ENCODE data around the gene ELP4.
"Not testable (repeated sequence)": the region's sequence is repeated elsewhere in the genome, so short reads cannot be mapped to it uniquely, and the experiment has no call there.

Gene ELP4, protein sequence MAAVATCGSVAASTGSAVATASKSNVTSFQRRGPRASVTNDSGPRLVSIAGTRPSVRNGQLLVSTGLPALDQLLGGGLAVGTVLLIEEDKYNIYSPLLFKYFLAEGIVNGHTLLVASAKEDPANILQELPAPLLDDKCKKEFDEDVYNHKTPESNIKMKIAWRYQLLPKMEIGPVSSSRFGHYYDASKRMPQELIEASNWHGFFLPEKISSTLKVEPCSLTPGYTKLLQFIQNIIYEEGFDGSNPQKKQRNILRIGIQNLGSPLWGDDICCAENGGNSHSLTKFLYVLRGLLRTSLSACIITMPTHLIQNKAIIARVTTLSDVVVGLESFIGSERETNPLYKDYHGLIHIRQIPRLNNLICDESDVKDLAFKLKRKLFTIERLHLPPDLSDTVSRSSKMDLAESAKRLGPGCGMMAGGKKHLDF

DNA sequence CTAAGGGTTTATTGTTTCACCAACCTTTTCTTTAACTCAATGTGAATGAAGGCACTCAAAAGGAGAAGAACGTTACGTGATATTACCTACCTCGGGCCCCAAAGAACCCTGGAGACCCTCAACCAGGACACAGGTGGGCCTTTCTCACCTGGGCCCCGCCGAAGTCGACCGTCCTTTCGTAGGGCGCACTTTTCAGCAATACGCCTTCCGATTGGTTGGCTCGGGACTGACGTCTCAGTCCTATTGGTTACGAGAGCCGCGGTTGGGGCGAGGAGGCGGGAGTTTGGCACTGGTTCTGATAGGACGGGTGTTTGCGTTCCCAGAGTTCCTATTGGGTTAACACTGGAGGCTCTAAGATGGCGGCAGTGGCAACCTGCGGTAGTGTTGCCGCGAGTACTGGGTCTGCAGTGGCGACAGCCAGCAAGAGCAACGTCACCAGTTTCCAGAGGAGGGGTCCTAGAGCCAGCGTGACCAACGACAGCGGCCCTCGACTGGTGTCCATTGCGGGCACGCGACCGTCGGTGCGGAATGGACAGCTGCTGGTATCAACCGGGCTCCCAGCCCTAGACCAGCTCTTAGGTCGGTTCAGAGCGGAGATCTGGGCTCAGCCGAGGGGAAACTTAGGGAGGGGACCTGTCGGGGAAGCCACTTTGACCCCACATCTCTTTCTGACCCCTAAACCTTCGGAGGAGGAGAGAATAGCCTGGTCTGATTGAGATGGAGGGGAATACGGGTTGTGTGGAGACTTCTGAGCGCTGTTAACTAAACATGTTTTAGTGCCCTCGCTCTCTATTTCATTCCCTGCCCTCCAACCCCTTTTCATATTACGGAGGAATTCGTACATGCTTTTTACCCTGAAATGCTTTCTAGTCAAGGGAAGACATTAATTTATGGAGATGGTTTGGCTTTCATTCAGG, at the start of gene ELP4, which contains the start of gene IMMP1L:
ELP4 (plus strand) TSS at position 339 of the 917 bp plus-strand sequence; CDS start at position 357, 18 bp downstream.
IMMP1L (minus strand) TSS at position 194 of the 917 bp plus-strand sequence. CDS start 46,346 bp downstream, outside the sequence.
- peak; percentile 90 for DNase-seq (ENCODE audit: low read depth)

DNA sequence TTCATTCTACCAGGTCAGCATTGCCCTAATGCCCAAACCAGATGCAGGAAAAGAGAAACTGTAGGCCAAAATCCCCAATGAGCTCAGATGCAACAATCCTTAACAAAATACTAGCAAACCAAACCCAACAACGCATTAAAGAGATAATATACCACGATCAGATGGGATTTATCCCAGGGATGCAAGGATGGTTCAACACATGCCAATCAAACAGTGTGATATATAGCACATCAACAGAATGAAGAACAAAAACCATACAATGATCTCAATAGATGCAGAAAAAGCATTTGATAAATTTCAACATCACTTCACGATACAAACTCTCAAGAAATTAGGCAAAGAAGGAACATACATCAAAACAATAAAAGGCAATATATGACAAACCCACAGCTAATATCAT, 45.1 kb upstream of the ELP4 start:
- DNase-seq (ENCODE audit: low read depth), result no peak

DNA sequence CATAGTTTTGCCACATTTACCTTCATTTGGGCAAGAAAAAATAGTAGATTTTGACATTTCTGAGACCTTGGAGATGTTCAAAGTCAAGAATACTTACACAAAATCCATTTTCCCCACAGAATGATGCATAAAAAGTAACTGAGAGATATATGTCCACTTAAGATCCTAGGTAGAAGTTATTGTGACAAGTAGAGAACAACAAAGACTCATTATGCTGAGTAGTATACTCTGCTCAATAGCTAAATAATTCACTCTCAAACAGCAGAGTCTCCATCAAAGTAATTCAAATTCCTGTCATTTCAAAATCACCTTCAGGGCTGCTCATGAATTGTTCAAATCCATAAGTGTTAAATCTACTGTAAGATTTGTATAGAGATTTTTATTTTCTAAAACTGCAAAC, 35.5 kb upstream of the ELP4 start:
- no peak for DNase-seq (ENCODE audit: low read depth)

DNA sequence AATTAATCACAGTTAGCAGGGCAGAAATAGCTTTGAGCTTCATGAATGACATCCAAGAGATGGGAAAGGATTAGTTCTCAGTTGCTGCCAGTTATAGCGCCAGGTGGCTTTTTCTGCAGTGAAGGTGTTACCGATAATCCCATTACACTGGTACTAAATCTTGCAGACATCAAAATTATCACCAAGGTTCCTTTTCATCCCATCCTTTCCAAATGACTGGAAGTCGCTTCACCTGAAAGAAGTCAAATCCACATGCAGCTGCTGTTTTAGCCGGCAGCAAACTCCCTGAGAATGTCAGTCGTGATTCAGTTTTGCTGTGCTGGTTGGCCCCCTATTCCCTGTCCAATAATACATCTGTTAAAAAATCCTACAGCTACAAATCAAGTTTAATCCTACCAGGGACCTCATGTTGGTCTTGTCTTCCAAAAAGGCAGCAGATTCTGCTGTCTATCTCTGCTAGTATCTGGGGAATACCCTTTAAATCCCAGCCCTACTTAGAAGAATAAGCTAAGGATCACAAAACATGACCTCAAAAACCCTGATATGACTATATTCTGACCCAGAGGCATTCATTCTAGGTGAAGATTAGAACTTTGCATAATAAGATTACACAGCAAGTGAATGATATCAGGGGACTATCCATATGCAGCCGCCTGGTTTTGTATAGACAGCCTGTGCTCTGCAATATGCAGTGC, 31.9 kb upstream of the ELP4 start:
- no peak for DNase-seq (ENCODE audit: low read depth)

DNA sequence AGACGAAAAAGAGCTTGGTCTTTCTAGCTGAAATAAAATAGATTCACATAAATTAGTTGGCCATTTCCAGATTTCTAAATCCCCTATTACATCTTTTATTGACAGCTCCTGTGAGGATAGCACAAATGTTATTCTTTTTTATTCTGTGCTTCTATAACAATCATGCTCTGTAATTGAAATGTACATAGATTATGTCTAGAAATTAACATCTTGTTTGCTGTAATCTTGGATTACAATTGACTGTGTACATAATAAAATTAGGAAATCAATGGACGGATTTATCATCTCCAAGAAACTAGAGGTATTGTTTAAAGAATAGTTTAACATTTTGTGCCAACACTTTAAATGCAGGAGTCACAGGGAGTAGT, 31.4 kb upstream of the ELP4 start:
- no peak for DNase-seq (ENCODE audit: low read depth)

DNA sequence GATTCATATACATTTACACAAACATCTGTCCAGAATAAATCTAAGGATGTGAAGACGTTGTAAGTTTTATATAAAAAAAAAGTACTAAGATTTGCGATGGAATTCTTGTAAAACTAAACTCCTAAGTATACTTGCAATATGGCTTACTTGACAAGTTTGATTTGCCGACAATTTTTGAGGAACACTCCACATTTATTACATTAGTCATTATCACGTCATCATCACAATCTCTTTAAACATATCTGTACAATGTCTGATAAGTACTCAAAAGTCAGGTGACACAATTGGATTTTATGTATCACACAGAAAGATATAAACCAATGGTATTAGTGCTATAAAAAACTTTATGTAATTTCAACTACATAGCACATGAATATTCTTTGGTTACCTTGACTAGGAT, 30.5 kb upstream of the ELP4 start:
- DNase-seq (ENCODE audit: low read depth), result no peak

DNA sequence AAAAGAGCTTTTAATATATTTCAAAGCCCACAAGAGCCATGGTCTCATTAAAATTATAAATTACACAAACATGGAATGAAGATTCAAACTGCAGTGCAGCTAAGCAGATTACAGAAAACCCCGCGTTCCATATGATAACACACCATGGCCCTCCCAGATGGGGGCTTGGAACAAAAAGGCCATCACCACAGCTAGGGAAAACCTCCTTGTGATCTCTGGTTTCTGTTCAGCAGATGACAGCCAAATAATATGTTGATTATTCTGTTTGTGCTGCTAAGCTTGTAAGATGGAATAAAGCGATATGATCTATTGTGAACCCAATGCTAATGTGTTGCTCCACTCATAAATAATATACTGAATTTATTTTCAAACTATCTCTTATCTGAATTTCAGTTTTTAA, 28.6 kb upstream of the ELP4 start:
- DNase-seq (ENCODE audit: low read depth), result no peak

DNA sequence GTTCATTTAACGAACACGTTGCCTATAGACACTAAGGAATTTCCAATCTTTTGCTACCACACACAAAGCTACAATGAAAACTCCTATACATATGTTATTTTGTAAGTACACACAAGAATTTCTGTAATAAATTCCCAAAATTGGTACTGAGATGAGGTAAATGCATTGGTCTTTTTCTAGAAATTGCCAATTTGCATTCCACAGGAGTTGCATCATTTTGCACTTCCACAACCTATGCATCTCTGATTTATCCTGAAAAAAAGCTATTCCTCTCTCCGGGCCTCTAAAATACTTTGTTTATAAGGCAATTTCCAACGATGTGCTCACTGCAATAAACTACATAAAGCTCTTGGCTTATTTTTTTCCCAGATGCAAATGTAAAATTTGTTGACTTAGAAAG, 25.1 kb upstream of the ELP4 start:
- DNase-seq (ENCODE audit: low read depth), result no peak

DNA sequence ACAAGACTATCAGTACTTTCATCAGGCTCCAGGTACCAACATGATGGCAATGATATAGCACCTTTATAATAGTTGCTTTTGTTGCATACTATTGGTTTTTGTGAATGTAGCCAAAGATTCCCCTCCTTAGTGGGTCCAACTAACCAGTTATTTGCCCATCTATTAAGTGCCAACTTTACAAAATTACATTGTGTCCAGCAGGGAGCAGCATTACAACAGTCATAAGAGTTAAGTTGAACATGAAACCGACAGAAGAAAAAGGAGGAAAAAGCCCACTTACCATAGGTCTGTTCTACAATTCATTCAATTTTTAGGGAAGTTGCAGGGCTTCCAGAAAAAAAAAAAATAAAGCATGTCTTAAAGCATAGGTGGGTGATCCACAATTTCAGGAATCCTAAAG, 21.7 kb upstream of the ELP4 start:
- DNase-seq (ENCODE audit: low read depth), result no peak

DNA sequence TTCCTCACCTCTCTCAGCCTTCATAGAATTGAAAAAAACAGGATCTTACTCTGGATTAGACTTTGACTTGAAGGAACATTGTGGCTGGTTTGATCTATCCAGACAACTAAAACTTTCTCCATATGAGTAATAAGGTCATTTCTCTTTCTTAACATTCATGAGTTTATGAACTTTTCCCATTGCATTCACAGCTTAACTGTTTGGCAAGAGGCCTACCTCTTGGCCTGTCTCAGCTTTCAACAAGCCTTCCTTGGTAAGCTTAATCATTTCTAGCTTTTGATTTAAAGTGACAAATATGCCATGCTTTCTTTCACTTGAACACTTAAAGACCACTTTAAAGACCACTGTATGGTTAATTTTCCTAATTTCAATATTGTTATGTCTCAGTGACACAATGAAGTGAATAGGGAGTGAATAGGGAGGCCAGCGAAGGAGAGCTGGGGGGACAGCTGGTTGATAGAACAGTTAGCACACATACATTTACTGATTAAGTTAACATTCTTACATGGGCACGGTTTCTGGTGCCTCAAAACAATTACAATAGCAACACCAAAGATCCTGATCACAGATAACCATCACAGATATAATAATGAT, 17.1 kb upstream of the ELP4 start:
- no peak for DNase-seq (ENCODE audit: low read depth)

DNA sequence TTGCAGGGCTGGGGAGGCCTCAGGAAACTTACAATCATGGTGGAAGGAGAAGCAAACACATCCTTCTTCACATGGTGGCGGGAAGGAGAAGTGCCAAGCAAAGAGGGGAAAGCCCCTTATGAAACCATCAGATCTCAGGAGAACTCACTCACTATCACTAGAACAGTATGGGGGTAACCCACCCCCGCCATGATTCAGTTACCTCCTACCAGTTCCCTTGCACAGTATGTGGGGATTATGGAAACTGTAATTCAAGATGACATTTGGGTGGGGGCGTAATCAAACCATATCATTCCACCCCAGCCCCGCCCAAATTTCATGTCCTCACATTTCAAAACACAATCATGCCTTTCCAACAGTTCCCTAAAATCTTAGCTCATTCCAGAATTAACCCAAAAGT, 16.3 kb upstream of the ELP4 start:
- no peak for DNase-seq (ENCODE audit: low read depth)

DNA sequence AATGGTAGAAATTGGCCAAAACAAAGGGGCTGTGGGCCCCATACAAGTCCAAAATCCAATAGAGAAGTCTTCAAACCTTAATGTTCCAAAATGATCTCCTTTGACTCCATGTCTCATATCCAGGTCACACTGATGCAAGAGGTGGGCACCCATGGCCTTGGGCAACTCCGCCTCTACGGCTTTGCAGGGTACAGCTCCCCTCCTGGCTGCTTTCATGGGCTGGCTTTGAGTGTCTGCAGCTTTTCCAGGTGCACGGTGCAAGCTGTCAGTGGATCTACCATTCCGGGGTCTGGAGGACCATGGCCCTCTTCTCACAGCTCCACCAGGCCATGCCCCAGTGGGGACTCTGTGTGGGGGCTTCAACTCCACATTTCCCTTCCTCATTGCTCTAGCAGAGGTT, 15.8 kb upstream of the ELP4 start:
- not testable (repeated sequence) for DNase-seq (ENCODE audit: low read depth)

DNA sequence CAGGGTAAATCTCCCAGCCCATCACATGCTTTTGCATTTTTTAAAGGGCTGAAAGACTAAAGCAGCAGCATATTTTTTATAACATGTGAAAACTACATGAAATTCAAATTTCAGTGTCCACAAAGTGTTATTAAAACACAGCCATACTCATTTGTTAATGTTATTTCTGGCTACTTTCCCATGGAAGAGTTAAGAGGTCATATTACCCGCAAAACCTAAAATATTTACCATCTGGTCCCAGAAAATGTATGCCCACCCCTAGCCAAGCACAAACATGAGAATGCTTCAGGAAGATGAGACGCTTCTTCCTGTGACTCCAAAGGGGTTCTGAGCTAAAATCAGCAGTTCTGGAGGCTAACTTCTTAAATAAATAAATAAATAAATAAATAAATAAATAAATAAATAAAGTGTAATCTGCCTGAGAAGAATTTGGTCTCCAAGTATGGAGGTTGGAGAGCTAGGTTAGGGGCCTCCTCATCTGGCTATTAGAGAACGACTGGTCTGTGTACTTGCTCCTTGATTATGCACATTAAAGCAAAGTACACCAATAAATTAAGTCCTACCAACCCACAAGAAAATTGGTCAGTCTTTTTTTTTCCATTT, 9.9 kb upstream of the ELP4 start:
- no peak for DNase-seq (ENCODE audit: low read depth)

DNA sequence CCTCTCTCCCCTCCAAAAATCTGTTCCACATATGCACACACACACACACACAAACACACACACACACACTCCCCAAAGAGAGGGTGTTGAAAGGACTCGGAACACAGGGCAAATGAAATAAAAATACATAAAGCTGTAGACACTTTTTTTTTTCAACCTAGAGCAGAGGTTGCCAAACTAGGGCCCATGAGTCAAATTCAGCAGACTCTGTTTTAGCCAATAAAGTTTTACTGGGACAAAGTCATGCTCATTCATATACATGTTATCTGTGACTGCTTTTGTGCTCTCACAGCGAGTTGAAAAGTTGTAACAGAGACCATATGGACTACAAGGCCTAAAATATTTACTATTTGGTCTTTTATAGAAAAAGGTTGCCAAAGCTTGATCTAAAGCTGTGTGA, 9.0 kb upstream of the ELP4 start:
- no peak for DNase-seq (ENCODE audit: low read depth)

DNA sequence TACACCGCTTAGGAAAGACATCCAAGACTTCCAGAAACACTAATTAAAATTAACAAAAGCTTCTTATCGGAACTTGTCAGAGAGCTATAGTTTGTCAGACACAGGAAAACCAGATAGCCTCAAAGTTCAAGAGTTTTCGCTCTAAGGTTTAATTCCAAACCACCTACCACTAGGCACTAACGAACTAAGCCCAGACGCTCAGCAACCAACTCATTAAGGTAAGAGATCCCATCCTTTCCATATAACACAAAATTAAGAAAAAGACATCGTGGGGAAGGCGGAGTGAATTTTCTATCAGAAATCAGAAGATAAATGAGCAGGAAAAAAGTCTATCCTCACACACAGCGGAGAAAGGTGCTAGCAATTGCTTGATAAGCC, 527 bp upstream of the ELP4 start:
- no peak for DNase-seq (ENCODE audit: low read depth)

DNA sequence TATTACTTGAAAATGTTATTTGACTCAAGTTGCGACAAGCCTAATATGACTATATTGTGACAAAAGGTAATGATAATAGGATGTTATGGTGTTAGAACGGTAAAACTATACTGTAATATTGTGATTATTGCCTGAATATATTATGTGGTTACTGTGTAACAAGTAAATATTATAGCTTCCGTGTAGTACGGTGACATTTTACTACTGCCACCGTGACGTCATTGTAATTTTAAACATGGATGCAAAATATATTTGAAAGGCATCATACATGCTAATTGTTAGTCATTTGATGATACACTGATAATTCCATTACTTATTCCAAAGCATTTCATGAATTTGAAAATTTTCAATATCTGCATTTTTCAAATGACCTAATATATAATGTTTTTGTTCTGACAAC, 2.5 kb downstream of the ELP4 start:
- DNase-seq (ENCODE audit: low read depth), result no peak

DNA sequence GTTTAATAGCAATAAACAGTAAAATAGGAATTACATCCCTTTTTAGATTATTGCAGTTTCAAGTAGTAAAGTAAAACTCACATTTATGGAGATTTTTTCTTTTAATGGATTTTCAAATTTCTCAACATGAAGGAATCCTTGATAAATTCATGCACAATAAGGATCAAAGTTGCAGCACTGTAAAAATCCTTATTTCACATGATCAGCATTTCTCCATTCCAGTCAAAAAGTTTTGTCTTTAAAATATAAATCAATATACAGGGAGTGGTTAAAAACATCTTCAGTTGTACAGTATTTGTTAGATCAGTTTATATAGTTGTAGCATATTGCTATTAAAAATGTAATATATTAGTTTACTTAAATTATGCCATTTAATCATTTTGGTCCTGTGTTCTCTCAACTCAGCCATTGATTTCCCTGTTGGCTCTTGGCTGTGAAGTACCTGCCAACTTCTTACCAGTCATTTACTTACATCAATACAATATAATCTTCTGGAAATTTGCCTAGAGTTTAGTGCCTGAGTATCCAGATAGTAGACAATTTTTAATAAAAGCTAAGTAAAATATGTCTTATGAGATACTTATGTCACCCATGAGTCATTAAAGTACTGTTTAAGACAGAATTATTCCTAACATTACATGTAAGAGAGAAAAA, 12.1 kb downstream of the ELP4 start:
- DNase-seq (ENCODE audit: low read depth), result no peak

DNA sequence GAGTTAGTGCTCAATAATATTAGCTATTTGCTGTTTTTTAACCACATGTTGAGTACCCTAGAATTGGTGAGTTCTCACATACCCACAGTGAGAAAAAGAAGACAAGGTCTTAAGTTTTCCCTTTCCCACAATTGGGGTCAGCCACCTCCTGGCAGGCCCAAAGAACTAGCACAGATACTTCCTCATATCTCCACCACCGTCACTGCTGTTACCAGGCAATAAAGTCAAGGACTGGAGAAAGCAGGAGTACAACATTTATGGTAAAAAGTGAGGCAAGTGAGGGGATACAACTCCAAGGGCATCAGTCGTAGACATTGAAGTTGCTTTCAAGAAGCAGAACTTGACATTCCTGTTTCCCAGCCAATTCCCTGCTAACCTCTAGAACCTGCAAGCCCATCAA, 19.6 kb downstream of the ELP4 start:
- no peak for DNase-seq (ENCODE audit: low read depth)

DNA sequence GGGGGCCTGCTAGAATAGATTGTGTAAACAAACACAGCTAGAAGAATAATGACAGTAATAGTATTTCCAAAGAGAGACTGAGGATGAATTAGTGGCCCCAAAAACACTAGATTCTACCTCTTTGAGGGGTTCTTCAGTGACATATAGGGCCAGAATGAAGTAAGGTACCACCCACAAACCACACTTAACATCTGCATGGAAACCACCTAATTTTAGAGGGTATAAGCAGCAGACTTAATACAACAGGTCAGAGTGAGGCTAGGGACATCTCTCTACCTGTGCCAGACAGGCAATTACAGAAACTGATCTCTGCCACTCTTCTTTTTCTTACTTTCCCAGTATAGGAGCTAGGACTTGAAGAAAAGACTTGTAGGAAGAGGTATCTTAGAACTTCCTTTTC, 20.1 kb downstream of the ELP4 start:
- DNase-seq (ENCODE audit: low read depth), result no peak

DNA sequence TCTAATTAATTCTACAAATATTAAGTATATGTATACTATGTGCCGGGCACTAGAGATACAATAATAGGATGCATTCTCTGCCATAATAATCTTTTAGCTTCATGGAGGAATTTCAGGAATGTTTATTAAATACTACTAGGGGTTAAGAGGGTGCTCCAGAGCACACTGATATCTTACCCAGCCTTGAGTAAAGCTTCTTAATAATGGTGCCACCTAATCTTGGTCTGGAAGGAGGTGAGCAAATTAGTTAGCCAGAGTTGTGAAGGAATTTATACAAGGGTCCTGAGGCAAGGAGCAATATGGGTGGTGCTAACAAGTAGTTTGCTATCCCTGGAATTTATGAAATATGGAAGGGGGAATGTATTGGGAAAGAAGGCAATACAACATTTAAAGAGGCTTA, 21.7 kb downstream of the ELP4 start:
- no peak for DNase-seq (ENCODE audit: low read depth)

DNA sequence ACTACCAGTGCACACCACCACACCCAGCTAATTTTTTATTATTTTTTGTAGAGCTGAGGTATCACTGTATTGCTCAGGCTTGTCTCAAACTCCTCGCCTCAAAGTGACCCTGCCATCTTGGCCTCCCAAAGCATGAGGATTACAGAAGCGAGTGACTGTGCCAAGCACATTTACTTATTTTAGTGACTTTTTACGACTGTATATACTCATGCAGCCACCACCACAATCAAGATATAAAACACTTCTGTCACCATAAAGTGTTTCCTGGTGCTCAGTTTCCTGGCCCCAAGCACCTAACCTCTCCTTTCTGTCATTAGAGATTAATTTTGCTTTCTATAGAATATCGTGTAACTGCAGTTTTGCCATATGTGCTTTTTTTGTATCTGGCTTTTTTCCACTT, 25.9 kb downstream of the ELP4 start:
- DNase-seq (ENCODE audit: low read depth), result no peak

Data from stimulated activated CD8-positive, alpha-beta memory T cell treated with anti-CD3 and anti-CD28 coated beads, Interleukin-4, amount 100 ng/mL, for 24 hours (primary cell).